T-cell (primary cell): ENCODE measurements around the gene VPS26B. TPM values are rescaled to one million over a fixed set of nuclear protein-coding genes. Genes with fewer than 3 reads are reported as not detected.
"Not testable (repeated sequence)": the region's sequence is repeated elsewhere in the genome, so short reads cannot be mapped to it uniquely, and the experiment has no call there.

ENCODE experiments used
- ATAC-seq, 4 experiments: fragments of 200-7000 bp in 3 of 4; fragments of 150-1000 bp in 1 of 4; cut with Tn5 transposase; replicated peaks in 1 of 4; 1 replicate in 3 of 4; 2 replicates in 1 of 4; pipeline ENCODE4 v1.10.0; 2021; ENCODE audit warnings: moderate library complexity in 3 of 4, mild to moderate bottlenecking in 2 of 4, moderate number of reproducible peaks in 1 of 4
- CTCF ChIA-PET, 2 donors: fragments of 300-600 bp; sonication (Branson Sonifier 250); formaldehyde crosslinking; loops; one replicate each; lab custom pipeline; 2022; ENCODE audit warnings: antibody characterized with exemption in 2 of 2; lab: Charles Lee
- POLR2A ChIA-PET, 2 donors: fragments of 300-600 bp; sonication (Branson Sonifier 250); formaldehyde crosslinking; loops; one replicate each; lab custom pipeline; 2022; ENCODE audit warnings: antibody characterized with exemption in 2 of 2; lab: Charles Lee
- DNase-seq, 35 experiments: peaks; one replicate each; pipeline versions ENCODE4 v3.0.0 to v3.0.0-alpha.2; 2013 to 2023
- H3K27ac ChIP-seq: one replicate; pipeline ENCODE4 v1.5.1; 2013; ENCODE audit warnings: low read length
- H3K27me3 ChIP-seq, 2 experiments: replicated peaks in 1 of 2; 1 replicate in 1 of 2; 2 replicates in 1 of 2; pipeline versions ENCODE4 v1.6.1 to v1.7.0; 2013; ENCODE audit warnings: low read length in 1 of 2, mixed read lengths in 1 of 2; ENCODE audit not compliant: control insufficient read depth in 2 of 2, insufficient read depth in 2 of 2; ENCODE audit errors: extremely low read depth in 1 of 2
- H3K36me3 ChIP-seq, 2 donors: 1 replicate in 1 of 2; 2 replicates in 1 of 2; pipeline versions ENCODE4 v1.6.1 to v1.7.0; 2013; ENCODE audit warnings: low read length in 1 of 2; ENCODE audit not compliant: control insufficient read depth in 2 of 2, insufficient read depth in 1 of 2; ENCODE audit errors: extremely low read depth in 1 of 2
- H3K4me1 ChIP-seq, 2 experiments: 1 replicate in 1 of 2; 2 replicates in 1 of 2; pipeline versions ENCODE4 v1.6.1 to v1.7.0; 2013; ENCODE audit warnings: low read length in 2 of 2, mixed read lengths in 1 of 2; ENCODE audit not compliant: insufficient read depth in 2 of 2, control insufficient read depth in 1 of 2; ENCODE audit errors: extremely low read depth in 1 of 2
- H3K4me3 ChIP-seq, 2 donors: 1 replicate in 1 of 2; 2 replicates in 1 of 2; pipeline versions ENCODE4 v1.5.1 to v1.7.0; 2013; ENCODE audit warnings: mild to moderate bottlenecking in 2 of 2, low read length in 1 of 2, moderate library complexity in 1 of 2; ENCODE audit not compliant: control insufficient read depth in 1 of 2; ENCODE audit errors: extremely low read depth in 1 of 2
- H3K9me3 ChIP-seq: 2 replicates; pipeline ENCODE4 v1.7.0; 2013
- H3K27ac Mint-ChIP-seq, 2 donors: one replicate each; pipeline ENCODE4 v1.8.0; 2020 to 2021; ENCODE audit warnings: mild to moderate bottlenecking in 2 of 2, mixed read lengths in 2 of 2
- H3K27me3 Mint-ChIP-seq, 2 donors: one replicate each; pipeline ENCODE4 v1.8.0; 2021 to 2022; ENCODE audit warnings: mixed read lengths in 2 of 2
- H3K36me3 Mint-ChIP-seq: one replicate; pipeline ENCODE4 v1.8.0; 2021; ENCODE audit warnings: mixed read lengths
- H3K4me1 Mint-ChIP-seq, 3 donors: one replicate each; pipeline ENCODE4 v1.8.0; 2020 to 2022; ENCODE audit warnings: mixed read lengths in 3 of 3, mild to moderate bottlenecking in 1 of 3
- H3K4me3 Mint-ChIP-seq, 3 donors: one replicate each; pipeline ENCODE4 v1.8.0; 2020 to 2022; ENCODE audit warnings: mild to moderate bottlenecking in 3 of 3, mixed read lengths in 3 of 3, moderate library complexity in 3 of 3
- H3K9me3 Mint-ChIP-seq, 3 donors: one replicate each; pipeline ENCODE4 v1.8.0; 2020 to 2022; ENCODE audit warnings: mixed read lengths in 3 of 3
- WGBS: methylation state at CpG from one replicate; pipeline ENCODE4 v1.1.5; 2013; ENCODE audit warnings: missing lambda C conversion rate; ENCODE audit not compliant: insufficient coverage; 5-methylcytosine and 5-hydroxymethylcytosine counted together
- total RNA-seq, 35 experiments: library from RNA in 6 of 35; stranded (reverse) in 6 of 35; fragments of 120-200 nt in 1 of 35; gene quantifications; one replicate each; pipeline versions ENCODE4 v1.2.1 to v1.2.4 and lab custom pipeline; 2013 to 2026

Gene VPS26B
- total RNA-seq, 5 donors from 2014 or later (not counting 1 experiment from before 2014, with no cell fraction given): 60.3 to 65.1 (median 62.7) TPM

DNA sequence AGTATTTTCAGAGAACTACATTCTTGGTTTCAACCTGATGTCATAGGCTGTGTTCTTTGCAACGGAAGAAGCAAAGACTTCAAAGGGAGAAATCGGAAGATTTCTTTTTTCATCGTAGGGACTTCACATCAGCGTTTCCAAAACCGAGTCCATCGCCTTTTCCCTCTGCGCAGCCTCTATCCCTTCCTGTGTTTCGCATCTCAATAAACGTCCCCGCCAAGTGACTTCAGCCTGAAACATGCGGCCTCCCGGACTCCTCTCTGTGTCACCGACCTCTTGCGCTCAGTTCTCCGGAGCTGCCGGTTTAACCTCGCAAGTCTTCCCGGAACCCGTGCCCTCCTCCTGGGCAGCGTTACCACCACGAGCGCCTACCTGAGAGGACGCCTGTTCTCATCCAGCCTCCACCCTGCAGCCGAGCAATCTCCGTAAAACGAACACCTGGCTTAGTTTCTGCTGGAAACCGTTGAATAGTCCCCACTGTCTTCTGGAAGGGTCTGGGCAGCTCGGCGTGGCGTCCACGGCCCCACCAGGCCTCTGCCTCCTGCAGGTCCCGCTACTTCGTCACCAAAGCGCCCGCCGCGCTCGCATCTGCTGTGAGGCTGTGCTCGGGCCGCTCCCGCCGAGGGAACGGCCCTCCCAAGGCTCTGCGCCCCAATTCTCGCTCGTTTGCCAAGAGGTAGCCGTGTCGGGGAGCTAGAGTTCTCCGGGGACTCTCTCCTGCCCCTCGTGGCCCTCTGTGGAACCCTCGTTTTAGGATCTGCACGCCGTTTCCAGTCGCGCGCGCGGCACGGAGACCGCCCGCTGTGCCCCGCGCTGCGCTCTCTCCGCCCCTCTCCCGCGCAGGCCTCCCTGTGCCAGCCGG is 51.3 kb downstream of the VPS26B start, which contains the start of gene GLB1L3:
GLB1L3 (plus strand) TSS at position 846 of the 862 bp plus-strand sequence. CDS start 362 bp downstream, outside the sequence.
- H3K9me3 ChIP-seq: no peaks in the 10 kb centered on the region
- POLR2A ChIA-PET: interaction anchor here in 1 of 2 donors (0.8 kb wide), 1 partner anchor 52 kb away, joined by 6 read pairs; the partner anchor contains the start of gene NCAPD3
- peak within 1 kb of the TSS; percentile 93 to 95 (median 94) for H3K4me3 Mint-ChIP-seq
- CTCF ChIA-PET: interaction anchor here (0.6 to 1.4 kb wide), 8 partner anchors 9 to 52 kb away, joined by 3 to 10 read pairs (median 5); partner anchors contain the start of genes ACAD8 (in 1 of the 2), NCAPD3 (in 1 of the 2) and THYN1 (in 1 of the 2)
- peak within 1 kb of the TSS; percentile 57 for H3K27ac ChIP-seq
- peak within 1 kb of the TSS; percentile 83 to 84 for H3K27ac Mint-ChIP-seq
- no peaks in the 10 kb centered on the region for H3K36me3 ChIP-seq
- peaks cover 0 to 4% (median 0%) of the 10 kb centered on the region in 3 donors for H3K9me3 Mint-ChIP-seq
- H3K36me3 Mint-ChIP-seq: peaks cover 2% of the 10 kb centered on the region
- peak; percentile 91 to 94 (median 92) for ATAC-seq
- DNase-seq: peak; percentile 56 to 86 (median 75)
- peaks cover 5 to 17% of the 10 kb centered on the region in 2 experiments for H3K27me3 ChIP-seq
- peaks cover 17 to 24% of the 10 kb centered on the region in 2 experiments for H3K4me1 ChIP-seq
- H3K4me3 ChIP-seq: peak within 1 kb of the TSS; percentile 86 to 98
- H3K27me3 Mint-ChIP-seq: peaks cover 3 to 10% of the 10 kb centered on the region in 2 donors
- under 1% methylated on average over 67 of the region's 68 CpGs for WGBS
- H3K4me1 Mint-ChIP-seq: peaks cover 48 to 50% (median 50%) of the 10 kb centered on the region in 3 donors

DNA sequence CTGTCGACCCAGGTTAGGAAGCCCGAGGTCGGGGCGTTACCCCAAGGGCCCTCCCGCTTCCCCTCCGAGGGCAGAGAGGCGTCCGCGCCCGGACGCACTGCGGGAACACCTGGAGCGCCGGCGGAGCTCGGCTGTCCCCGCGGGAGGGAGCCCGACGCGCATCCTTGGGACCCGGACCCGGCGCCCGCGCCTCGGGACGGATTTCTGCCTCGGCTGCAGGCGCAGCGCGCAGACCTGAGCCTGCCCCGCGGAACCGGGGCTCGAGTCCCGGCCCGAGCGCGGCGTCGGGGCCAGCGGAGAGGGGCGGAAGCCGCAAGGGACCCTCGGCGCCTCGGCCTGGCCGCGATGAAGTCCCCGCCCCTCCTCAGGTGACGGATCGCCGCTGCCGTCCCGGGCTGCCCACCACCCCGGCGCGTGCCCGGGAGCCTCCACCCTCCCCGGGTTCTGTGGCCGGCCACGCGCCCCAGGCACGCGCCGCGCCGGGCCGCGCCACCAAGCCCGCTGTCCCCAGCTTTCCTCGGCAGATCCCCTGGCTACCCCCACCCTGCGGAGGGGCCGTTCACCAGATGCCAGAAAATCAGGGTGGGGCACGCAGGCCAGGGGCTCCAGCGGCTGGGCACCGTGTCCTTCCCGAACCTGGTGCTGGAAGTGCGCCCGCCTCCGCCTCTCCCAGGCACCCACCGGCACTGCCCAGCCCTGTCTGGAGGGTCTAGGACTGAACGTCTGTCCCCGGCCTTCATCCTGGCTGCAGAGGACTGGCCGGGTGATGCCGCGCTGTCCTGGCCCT is 52.1 kb downstream of the VPS26B start:
- Histone ChIP-seq H3K4me3 (peak overlapping the region; percentile 86 to 98), H3K36me3 (no peaks in the 10 kb centered on the region), H3K9me3 (no peaks in the 10 kb centered on the region), H3K27ac (no peak overlapping the region), H3K4me1 (peaks cover 17 to 21% of the 10 kb centered on the region in 2 experiments), H3K27me3 (peaks cover 5 to 17% of the 10 kb centered on the region in 2 experiments)
- WGBS: 2% methylated on average over 88 of the region's 88 CpGs
- Mint-ChIP-seq H3K27me3 (peaks cover 3 to 10% of the 10 kb centered on the region in 2 donors), H3K4me3 (peak overlapping the region; percentile 93 to 95 (median 94)), H3K36me3 (peaks cover under 1% of the 10 kb centered on the region), H3K4me1 (peaks cover 41 to 43% (median 42%) of the 10 kb centered on the region in 3 donors), H3K27ac (peak overlapping the region in 1 of 2 donors; percentile 84), H3K9me3 (peaks cover 0 to 4% (median 0%) of the 10 kb centered on the region in 3 donors)
- POLR2A ChIA-PET: no interaction called here
- DNase-seq (peak in 2 of 35 experiments; percentile 3 to 14), ATAC-seq (peak in 3 of 4 experiments; percentile 10 to 23 (median 16))
- CTCF ChIA-PET: interaction anchor here (0.9 to 1.4 kb wide), 7 partner anchors 10 to 53 kb away, joined by 3 to 10 read pairs (median 6); partner anchors contain the start of genes ACAD8 (in 1 of the 2), NCAPD3 (in 1 of the 2) and THYN1 (in 1 of the 2)

DNA sequence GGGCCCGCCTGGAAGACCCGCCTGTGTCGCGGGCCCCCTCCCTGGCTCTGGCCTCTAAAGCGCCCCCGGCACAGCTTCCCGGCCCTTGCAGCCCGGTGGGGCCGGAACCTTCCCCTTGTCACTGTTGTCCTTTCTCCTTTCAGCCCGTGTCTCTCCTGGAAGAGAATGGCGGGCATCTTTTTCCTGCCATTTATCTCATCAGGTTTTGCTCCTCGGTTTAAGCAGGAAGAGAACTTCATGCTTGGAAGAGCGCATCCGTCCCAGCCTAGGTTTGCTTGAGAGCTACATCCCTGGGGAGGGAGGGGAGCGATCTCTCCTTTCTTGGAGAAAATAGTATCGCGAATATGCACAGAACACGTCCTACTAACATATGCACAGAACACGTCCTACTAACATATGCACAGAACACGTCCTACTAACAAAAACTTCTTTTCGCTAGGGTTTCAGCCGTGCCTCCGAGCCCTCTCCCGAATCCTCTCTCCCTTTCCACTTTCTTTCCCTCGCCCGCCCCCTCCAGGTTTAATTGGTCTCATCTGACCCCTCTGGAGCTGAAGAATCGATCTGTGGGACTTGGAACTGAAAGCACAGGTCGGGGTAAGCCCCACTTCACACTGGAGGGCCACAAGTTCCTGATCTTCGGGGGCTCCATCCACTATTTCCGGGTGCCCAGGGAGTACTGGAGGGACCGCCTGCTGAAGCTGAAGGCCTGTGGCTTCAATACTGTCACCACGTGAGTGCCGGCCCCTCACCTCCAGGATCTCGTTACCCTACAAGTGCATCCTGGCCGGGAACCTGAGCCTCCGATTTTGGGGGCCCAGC is 52.9 kb downstream of the VPS26B start:
- ChIA-PET CTCF (interaction anchor here in 1 of 2 donors (0.7 to 0.8 kb wide), 2 partner anchors 15 to 308 kb away, joined by 4 to 7 read pairs; no protein-coding TSS in a partner anchor), POLR2A (interaction anchor here in 1 of 2 donors (0.9 kb wide), 1 partner anchor 14 kb away, joined by 3 read pairs; no protein-coding TSS in a partner anchor)
- H3K27me3 ChIP-seq: peaks cover 5 to 20% of the 10 kb centered on the region in 2 experiments
- DNase-seq (peak in 1 of 35 experiments; percentile 4), ATAC-seq (no peak)
- WGBS: 58% methylated on average over 28 of the region's 36 CpGs
- peaks cover 0 to 4% (median 0%) of the 10 kb centered on the region in 3 donors for H3K9me3 Mint-ChIP-seq
- no peaks in the 10 kb centered on the region for H3K9me3 ChIP-seq
- peaks cover 3 to 10% of the 10 kb centered on the region in 2 donors for H3K27me3 Mint-ChIP-seq
- no peak overlapping the region for H3K27ac ChIP-seq
- H3K4me1 ChIP-seq: peaks cover 17 to 21% of the 10 kb centered on the region in 2 experiments
- no peaks in the 10 kb centered on the region for H3K36me3 Mint-ChIP-seq
- no peaks in the 10 kb centered on the region for H3K36me3 ChIP-seq
- no peak overlapping the region for H3K27ac Mint-ChIP-seq
- peak overlapping the region; percentile 77 to 89 (median 79) for H3K4me3 Mint-ChIP-seq
- peaks cover 36 to 39% (median 38%) of the 10 kb centered on the region in 3 donors for H3K4me1 Mint-ChIP-seq
- peak overlapping the region in 1 of 2 donors; percentile 98 for H3K4me3 ChIP-seq

DNA sequence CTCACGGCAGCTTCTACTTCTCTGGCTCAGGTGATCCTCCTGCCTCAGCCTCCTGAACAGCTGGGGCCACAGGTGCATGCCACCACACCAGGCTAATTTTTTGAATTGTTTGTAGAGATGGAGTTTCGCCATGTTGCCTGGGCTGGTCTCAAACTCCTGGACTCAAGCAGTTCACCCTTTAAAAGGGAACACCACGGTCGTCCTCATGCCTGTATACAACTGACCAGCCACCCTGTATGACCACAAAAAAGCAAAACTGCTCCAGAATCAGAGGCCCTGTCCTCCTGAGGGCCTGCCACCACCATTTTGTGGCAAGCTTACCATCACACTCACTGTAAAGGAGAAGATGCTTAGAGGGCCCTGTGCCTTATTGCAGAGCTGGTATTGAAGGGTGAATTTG is 53.9 kb downstream of the VPS26B start:
- Histone ChIP-seq H3K4me1 (peaks cover 14 to 16% of the 10 kb centered on the region in 2 experiments), H3K4me3 (no peak overlapping the region), H3K27me3 (peaks cover 5 to 22% of the 10 kb centered on the region in 2 experiments), H3K36me3 (no peaks in the 10 kb centered on the region), H3K27ac (no peak overlapping the region), H3K9me3 (no peaks in the 10 kb centered on the region)
- peaks cover 27 to 30% (median 29%) of the 10 kb centered on the region in 3 donors for H3K4me1 Mint-ChIP-seq
- no peaks in the 10 kb centered on the region for H3K36me3 Mint-ChIP-seq
- ATAC-seq: no peak
- H3K27me3 Mint-ChIP-seq: peaks cover 3 to 10% of the 10 kb centered on the region in 2 donors
- 93% methylated on average over 3 of the region's 4 CpGs for WGBS
- H3K4me3 Mint-ChIP-seq: no peak overlapping the region
- ChIA-PET POLR2A (no interaction called here), CTCF (interaction anchor here in 1 of 2 donors (0.6 to 1.2 kb wide), 4 partner anchors 15 to 309 kb away, joined by 3 to 7 read pairs (median 4); no protein-coding TSS in a partner anchor)
- no peak overlapping the region for H3K27ac Mint-ChIP-seq
- peaks cover 0 to 4% (median 0%) of the 10 kb centered on the region in 3 donors for H3K9me3 Mint-ChIP-seq
- no peak for DNase-seq

DNA sequence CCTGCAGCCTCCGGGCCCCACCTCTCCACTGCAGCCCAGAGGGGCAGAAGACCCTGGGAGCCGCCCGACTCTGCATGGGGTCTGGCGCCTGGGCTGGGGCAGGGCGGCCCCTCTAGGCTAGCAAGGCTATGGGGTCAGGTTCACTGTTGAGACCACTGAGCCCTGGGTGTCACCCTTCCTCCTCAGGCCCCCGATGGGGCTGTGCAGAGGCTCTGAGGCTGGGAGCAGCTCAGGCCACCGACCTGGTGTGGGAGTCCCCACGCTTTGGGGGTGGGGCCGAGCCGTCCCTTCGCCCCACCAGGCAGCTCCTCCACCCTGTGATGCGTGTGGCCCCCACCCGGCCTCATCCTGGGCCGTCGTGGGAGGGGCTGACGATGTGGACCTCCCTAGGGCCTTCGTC is 57.2 kb downstream of the VPS26B start:
- H3K9me3 ChIP-seq, H3K4me1 ChIP-seq, ATAC-seq, H3K36me3 ChIP-seq, H3K4me3 Mint-ChIP-seq, H3K9me3 Mint-ChIP-seq, H3K36me3 Mint-ChIP-seq, H3K4me1 Mint-ChIP-seq, H3K27me3 Mint-ChIP-seq, CTCF ChIA-PET, H3K4me3 ChIP-seq, H3K27ac ChIP-seq, H3K27ac Mint-ChIP-seq: not testable (repeated sequence)
- no CpG with 5 or more reads among the region's 17 CpGs for WGBS
- peaks cover 5 to 18% of the 10 kb centered on the region in 2 experiments for H3K27me3 ChIP-seq
- peak in 1 of 35 experiments; percentile 23 for DNase-seq
- POLR2A ChIA-PET: interaction anchor here in 1 of 2 donors (0.6 kb wide), 1 partner anchor 160 kb away, joined by 5 read pairs; no protein-coding TSS in a partner anchor
